IPS-NIHi7 (cell line): ENCODE data around the gene UBE3C.

Source experiments
- DNase-seq: peaks from one replicate; pipeline ENCODE4 v3.0.0; 2012; ENCODE audit warnings: mixed read lengths; ENCODE audit errors: extremely low spot score

Gene UBE3C

DNA sequence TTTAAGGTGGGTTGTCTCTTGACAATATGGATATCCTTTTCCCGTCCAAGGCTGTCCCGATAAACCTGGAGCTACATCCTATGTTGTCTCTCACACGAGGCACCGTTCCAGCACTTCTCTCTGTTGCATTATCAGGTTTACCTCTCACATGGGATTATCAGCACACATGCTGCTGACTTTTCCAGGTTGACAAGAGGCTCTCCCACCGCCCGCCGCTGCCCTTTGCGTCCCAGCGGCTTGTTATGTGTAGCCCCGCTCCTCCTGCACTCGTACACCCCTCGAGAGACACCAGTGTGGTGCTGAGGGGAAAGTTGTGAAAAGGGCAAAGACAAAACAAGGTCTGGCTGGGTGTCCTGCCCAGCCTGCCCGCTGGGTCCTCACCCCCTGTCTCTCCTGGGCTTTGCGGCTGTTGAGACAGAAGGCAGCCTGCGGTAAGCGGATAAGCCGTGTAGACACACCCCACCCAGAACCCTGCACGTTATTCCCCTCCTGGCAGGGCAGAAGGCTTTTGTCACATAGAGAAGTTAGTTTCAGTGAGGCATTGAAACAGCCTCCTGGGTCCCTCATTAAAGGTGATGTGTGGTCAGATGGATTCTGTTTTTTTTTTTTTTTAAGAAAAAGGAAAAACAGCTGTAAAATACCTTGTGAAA, 38.7 kb downstream of the UBE3C start:
- DNase-seq = no peak

DNA sequence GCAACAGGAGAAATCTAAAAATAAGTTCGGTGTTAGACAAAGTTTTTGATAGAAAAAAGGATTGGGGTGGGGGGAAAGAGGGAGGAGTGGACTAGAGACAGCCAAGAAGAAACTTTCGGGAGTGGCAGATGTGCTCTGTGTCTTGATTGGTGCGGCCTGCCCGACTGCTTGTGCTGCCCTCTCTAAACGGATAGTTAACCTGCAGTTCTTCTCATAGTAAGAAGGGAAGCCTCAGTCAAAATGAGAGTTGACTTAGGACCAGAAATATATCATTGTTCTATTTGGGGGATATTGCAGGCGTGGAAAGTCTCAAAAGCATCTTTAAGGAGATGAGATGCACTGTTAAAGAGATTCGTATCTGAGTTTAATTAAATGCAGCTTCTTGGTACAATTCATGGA, 39.3 kb downstream of the UBE3C start:
- no peak for DNase-seq

DNA sequence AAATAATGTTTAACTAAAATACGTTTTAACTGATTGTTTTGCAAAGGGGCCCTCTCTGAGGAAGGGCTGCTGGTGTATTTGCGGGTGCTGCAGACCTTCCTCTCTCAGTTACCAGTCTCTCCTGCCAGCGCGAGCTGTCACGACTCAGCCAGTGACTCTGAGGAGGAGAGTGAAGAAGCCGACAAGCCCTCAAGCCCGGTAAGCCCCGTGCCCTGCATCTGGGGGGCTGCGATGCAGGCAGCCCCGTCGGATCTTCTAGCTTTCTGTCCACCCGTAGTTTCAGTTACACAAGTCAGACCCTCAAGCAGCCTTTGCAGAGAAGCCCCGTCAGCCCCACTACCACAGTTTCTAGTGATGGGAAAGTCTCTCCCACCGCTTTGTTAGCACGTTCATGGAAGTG, 45.1 kb downstream of the UBE3C start:
- no peak for DNase-seq

DNA sequence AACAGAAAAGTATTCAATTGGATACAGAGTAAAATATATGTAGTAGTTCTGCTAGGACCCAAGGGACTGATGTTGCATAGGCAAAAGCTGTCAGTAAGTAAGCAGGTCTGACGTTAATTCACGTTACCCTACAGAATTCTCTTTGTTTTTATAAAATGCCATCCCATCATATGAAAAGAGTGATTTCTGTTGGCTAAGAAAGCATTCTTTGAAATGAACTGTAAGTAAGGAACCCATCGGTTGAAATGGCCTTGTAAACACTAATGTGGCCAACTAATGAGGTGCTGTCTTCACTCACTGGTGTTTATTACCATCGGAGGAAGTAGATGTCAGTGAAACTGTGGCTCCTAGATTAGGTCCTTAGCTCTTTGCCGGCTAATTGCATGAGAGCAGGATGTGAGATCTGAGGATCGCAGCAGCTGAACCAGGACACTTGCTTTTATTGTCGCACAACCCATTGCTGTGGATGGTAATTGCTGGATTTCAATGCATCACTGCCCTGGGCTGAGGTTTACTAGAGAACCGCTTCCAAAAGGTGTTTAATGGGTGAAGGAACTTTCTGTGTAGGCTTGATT, 49.5 kb downstream of the UBE3C start:
- no peak for DNase-seq

DNA sequence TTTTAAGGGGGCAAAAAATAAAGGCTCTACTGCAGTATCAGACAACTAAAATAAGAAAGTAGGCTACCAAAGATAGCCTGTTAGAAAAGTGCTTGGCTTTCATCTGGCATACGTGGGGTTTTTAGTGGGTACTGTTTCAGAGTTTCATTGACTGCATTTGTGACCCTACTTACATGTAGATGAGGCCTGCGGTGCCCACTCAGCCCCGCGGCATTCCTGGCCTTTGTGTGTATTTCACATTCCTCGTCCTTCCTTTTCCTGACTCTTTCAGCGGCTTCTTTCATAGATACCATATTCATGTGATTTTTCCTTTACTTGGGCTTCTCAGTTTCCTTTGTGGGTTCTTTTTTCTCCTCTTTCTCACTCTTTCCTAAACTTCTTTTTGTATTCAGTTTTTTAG, 50.7 kb downstream of the UBE3C start:
- peak; percentile 16 for DNase-seq

DNA sequence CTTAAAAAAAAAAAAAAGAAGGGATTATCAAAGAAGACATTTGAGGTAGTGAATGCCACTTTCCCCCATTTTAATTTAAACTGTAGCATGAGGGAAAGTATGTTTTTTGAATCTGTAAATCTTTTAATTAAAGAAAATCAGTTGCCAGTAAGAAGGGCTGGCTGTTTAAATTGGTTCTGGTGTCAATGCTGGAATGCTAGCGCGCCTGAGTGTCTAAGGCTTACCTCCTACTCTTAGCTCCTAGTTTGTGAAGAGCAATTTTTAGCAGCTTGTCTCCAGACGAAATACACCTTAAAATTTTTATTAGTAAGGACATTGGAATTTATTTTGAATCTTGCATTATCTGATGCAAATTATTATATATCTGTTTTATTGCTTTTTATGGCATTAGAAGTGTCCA, 54.1 kb downstream of the UBE3C start:
- DNase-seq = no peak

DNA sequence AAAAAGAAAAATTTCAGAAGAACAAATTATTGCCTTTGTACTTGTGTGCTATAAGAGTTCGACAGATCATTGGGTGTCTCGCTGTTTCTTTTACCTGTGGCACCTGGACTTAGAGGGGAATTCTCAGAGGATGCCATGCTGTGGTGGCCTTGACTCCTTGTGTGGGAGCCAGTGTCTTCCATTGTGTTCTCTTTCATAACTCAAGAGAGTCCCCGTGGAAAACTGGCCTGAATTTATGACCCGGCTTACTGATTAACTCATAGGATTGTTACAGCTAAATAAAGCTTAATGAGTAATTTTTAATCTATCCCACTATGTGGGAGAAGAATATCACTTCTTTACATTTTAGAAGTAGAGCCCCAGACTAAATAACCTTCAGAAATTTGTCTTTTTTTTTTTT, 54.5 kb downstream of the UBE3C start:
- DNase-seq = no peak

DNA sequence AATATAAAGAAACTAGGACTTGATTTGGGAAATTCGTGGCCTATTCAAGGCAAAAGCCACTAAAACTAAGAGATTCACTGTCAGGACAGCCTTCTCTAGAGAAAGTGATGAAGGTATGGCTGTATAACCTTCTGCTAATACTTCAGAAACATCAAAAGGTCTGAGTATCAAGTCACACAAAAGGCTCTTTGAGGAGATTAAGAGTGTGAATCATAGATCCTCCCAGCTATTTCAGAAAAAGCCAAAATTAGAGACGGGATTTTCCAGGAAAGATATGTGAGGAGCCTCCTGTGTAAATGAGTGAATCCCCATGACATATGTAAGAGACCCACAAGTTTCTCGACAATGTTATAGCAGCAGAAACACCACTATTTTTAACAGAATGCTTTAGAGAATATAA, 56.2 kb downstream of the UBE3C start:
- no peak for DNase-seq

DNA sequence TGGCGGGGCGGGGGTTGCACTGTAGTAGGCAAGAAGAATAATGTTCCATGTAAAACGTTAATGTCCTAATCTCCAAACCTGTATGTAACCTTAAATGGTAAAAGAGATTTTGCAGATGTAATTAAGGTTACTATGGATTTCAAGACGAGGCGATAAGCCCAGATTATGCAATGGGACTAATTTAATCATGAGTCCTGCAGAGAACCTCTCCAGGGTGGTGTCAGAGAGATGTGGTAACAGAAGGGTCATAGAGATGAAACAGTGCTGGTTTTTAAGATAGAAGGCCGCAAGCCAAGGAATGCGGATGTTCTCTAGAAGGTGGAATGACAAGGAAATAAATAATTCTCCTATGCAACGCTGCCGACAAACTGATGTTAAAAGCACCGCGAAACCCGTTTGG, 57.1 kb downstream of the UBE3C start:
- DNase-seq = no peak

DNA sequence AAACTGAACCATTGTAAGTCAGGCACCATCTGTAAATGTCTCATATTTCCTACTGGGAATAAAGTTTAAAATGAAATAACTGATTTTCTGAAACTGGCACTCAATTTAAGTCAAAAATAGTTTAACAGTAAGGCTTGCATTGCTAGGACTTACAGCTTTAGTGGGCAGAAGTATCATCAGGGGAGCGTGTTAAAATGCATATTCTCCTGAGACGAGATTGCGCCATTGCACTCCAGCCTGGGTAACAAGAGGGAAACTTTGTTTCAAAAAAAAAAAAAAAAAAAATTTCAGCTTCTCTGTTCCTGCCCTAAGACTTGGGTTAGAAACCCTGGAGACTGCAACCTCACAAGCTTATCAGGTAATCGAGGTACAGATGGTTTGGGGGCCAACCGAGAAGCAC, 65.4 kb downstream of the UBE3C start:
- DNase-seq = no peak

DNA sequence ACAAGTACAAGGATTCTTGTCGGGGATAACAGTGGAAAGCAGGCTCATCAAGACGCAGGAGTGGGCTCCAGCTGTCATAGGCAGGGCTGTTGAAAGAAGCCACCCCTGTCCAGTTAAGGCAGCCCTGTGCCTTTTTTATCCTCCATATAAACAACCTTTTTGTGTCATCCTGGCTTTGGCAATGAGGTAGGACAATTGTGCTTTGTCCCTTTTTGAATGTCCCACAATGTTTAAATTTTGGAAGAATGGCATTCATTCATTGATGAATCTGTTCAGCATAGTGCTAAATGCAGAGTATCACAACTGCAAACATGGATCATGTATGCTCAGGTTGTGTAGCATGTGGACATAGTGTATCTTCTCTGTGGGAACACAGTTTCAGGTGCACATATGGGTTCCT, 66.7 kb downstream of the UBE3C start:
- no peak for DNase-seq

DNA sequence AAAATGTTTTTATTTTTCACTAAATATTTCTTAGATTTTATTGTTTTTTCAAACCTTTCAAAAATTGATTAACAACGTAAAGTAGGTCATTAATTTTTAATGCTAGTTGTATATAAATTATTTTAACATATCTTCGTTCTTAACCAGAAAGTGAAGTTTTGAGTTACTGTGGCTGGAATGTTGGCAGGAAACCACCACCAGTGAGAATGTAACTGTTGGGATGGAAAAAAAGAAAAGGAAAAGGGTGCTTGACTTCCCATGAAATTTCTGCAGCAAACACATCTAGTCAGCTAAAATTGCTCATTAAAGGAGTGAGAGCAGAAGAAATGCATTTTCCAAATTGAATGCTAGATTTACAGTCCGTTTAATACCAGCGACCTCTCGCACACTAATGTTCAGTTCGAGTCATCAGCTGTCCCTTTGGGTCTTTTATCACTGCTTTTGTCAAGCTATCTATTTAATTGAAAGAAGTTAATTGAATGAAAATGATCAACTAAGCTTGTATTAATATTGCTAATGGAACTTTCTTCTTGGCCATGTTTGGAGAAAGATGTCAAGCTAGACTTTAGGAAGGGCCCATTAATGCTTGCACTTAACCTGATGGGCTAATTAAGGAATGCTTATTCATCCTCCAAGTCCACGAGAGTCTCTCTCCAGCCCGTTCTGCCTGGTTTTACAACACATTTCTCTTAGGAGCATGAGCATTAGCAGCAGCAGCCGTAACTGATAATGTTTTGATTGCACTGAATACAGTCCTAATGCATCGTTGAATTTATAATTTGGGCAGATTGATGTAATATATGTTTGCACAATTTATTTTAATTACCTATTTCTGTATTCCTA, 70.1 kb downstream of the UBE3C start:
- no peak for DNase-seq

DNA sequence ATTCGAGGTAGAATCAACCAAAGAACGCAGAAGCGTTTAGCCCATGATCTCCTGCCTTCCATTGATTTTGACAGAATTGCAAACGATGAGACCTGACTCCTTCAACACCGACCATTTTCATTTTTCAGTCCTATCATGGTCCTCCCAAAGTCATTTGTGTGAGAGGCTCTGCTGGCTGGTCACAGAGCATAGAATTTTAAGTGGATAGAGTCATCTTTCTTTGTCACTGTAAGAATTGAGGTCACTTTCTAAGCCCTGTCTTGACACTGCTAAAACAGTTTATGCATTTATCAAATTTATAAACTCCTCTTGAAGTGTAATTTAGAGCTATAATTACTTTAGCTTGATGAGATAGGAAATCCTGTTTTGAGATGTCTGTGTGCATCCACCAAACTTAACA, 72.0 kb downstream of the UBE3C start:
- DNase-seq = no peak

DNA sequence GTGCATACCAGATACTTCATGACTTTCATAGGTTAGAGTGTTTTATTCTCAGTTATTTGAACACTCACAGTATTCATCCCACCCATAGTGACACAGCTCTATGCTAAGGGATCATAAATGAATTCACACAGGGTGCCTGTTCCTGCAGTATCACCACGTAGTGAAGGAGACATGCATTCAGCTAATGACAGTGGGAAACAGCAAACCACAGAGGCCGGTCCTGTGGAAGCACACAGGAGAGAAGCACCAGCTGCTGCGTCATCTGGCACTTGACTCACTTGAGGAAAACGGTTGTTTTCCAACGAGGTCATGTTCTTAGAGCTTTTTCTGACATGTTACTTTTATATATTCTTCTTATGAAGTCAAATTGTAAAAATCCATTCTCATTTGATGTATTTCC, 73.0 kb downstream of the UBE3C start:
- DNase-seq = no peak

DNA sequence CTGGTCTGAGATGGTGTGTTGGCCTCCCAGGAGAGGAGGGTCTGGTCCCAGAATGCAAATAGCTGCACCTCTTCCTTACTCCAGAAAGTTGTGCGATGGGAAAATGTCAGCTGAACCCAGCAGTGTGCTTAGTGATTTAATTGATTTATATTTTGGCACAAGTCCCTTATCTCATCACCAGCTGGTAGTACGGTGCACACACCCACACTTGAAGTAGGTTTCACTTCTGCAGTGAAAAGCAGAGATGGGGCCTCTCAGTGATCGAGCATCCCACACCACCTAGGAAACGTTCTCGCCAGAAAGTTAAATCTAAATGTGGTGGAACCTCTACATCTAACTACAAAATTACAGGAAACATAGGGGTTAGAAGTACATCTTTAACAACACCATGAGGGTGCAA, 80.4 kb downstream of the UBE3C start:
- DNase-seq = no peak

DNA sequence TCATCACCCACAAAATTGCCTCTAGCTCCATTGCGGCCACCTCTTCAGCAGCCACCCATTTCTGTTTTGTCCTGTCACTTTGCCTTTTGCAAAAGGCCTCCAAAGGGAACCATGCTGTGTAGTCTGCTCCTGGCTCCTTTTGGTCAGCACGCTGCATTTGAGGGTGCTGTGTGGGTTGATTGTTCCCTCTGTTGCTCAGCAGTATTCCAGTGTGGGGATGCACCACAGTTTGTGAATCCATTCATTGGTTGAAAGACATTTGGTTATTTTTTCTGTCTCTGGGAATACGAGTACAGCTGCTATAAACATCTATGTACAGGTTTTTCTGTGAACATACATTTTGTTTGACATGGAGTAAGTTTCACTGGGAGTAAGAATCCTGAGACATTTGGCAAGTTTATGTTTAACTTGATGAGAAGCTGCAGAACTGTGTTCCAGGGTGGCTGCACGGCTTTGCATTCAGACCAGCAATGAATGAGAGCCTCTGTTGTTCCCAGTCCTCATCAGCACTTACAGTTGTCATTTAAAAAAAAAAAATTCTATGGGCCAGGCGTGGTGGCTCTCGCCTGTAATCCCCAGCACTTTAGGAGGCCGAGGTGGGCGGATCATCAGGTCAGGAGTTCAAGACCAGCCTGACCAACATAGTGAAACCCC, 82.3 kb downstream of the UBE3C start:
- DNase-seq = no peak

DNA sequence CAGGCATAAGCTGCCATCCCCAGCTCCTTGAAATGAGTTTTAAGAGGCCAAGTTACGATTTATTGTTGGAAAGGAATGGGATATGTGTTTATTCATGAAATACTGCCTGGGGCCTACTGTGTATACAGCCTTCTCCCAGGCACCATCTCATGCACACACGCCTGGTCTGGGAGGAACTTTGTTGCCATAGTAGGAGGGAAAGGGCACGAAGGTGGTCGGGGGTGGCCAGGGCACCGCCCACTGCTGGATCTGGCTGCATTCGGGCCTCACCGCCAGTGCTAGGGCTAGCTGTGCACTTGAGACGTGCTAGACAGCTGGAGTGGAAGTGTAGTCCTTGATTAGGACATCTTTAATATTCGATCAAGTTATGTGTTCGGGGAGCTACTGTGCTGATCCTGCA, 84.0 kb downstream of the UBE3C start:
- no peak for DNase-seq

DNA sequence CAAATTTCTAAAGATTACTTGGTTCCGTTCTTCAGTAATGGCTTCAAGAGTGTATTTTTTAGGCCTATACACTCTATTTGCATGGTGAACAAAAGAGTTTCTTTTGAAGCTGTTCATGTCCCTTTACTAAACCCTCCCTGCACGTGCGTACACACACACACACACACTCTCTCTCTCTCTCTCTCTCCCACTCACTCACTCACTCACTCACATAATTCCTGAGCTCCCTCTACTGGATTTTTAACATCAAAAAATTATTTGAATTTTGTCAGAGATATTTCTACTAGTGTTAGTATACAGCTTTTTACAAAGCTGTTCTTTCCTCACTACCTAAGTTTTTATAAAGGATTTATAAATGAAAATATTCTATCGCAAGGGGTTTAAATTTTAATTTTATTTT, 85.9 kb downstream of the UBE3C start:
- no peak for DNase-seq

DNA sequence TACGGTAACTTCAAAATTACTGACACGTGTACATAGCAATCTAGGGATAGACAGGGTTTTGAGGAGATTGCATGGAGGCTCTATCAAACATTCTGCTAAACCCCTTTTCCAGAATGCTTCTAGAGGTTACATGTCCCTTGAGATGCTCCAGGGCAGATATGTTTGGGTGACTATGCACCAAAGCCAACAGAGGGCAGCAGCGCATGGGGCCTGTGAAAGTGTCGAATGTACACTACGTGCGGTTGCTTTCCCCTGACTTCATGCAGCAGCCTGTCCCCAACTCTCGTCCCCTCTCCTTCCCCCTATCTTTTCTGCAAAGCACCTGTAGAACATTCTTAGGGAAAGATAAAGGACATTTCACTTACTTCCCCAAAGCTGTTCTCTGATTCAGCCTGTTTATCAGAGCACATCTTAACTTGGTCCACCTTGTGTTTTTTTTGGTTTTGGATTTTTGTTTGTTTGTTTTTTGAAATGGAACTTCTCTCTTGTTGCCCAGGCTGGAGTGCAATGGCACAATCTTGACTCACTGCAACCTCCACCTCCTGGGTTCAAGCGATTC, 90.2 kb downstream of the UBE3C start:
- peak; percentile 62 for DNase-seq

DNA sequence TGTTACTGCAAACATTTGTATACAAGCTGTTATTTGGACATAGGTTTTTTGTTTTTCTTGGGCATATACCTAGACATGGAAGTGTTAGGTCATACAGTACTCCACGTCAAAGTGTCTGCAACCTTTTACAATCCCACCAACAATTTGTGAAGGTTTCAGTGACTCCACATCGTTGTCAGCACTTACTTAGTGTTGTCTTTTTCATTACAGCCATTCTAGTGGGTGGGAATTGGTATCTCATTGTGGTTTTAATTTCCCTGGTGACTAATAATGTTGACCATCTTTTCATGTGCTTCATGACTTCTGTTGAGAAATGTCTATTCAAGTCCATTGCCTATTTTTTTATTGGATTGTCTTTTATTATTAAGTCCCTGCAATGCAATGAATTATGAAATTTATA, 95.0 kb downstream of the UBE3C start:
- no peak for DNase-seq

DNA sequence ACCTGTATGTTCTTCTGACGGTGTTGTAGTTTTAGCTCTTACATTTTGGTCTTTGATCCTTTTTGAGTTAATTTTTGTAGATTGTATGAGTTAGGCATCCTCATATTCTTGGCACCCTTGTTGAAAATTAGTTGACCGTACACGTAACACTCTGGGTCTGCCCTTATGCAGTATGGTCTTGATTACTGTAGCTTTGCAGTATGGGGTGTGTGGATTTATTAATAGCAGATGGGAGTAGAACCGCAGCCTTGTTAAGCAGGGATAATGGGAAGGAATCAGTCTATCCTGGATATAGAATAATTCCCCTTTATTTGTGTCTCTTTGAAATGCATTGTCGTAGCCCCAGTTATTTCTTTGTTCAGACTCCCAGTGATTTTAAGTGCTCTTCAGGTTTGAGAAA, 95.5 kb downstream of the UBE3C start:
- no peak for DNase-seq
